Adrenal gland (tissue), 12 donors: ENCODE results near the gene SMIM23. TPM values are rescaled to one million over a fixed set of nuclear protein-coding genes. Genes with fewer than 3 reads are reported as not detected.

Experiments used
- DNase-seq, 7 donors: peaks; one replicate each; pipeline ENCODE4 v3.0.0-alpha.2; 2019 to 2020
- H3K27ac ChIP-seq, 5 donors: fragments of 200-600 bp; sonication (generic) in 4 of 5; 1 replicate in 3 of 5; 2 replicates in 2 of 5; pipeline versions ENCODE4 v1.5.1 to v1.8.0; 2016 to 2020; ENCODE audit warnings: mild to moderate bottlenecking in 1 of 5
- H3K27me3 ChIP-seq: fragments of 200-600 bp; 2 replicates; pipeline ENCODE4 v1.8.0; 2021
- H3K36me3 ChIP-seq, 2 donors: fragments of 200-600 bp; replicated peaks in 1 of 2; 1 replicate in 1 of 2; 2 replicates in 1 of 2; pipeline versions ENCODE4 v1.5.1 to v1.8.0; 2018 to 2022
- H3K4me1 ChIP-seq, 2 donors: fragments of 200-600 bp; replicated peaks in 1 of 2; 1 replicate in 1 of 2; 2 replicates in 1 of 2; pipeline versions ENCODE4 v1.5.1 to v1.8.0; 2018 to 2021
- H3K4me3 ChIP-seq, 4 donors: fragments of 200-600 bp; sonication (generic) in 3 of 4; one replicate each; pipeline ENCODE4 v1.5.1; 2016 to 2018
- H3K9me3 ChIP-seq, 3 donors: fragments of 200-600 bp; sonication (generic) in 1 of 3; replicated peaks in 1 of 3; 1 replicate in 2 of 3; 2 replicates in 1 of 3; pipeline versions ENCODE4 v1.5.1 to v1.8.0; 2016 to 2021
- CTCF ChIP-seq, 6 experiments: fragments of 450-650 bp in 4 of 6; fragments of 200-600 bp in 2 of 6; sonication (generic) in 1 of 6; IDR thresholded peaks; 1 replicate in 5 of 6; 2 replicates in 1 of 6; pipeline versions ENCODE4 v1.5.1 to v1.8.0; 2016 to 2021; ENCODE audit warnings: antibody characterized with exemption in 6 of 6, mild to moderate bottlenecking in 2 of 6, moderate library complexity in 1 of 6
- POLR2A ChIP-seq, 2 donors: fragments of 450-650 bp; IDR thresholded peaks; one replicate each; pipeline ENCODE4 v1.6.1; 2017; ENCODE audit warnings: antibody characterized with exemption in 2 of 2, mild to moderate bottlenecking in 2 of 2, moderate library complexity in 1 of 2
- WGBS, 4 donors: extraction: QIAGEN DNeasy Blood & Tissue Kit in 2 of 4; methylation state at CpG; one replicate each; pipeline versions ENCODE4 v1.1.5 to v1.1.7; 2013 to 2017; 5-methylcytosine and 5-hydroxymethylcytosine counted together
- intact Hi-C, 2 donors: fragments of 100-400 bp; cut with DNase I; formaldehyde crosslinking; loops; one replicate each; pipeline versions ENCODE4 v1.14.1 to v1.15.0; 2022 to 2023
- polyA plus RNA-seq, 3 donors: library from polyadenylated mRNA; stranded (reverse); fragments of 200-250 nt in 2 of 3; fragments of 350-450 nt in 1 of 3; fragmentation: Illumina TruSeq in 1 of 3; extraction: RNeasy Lipid Tissue Mini Kit (QIAGEN cat#74804) in 1 of 3; gene quantifications; one replicate each; pipeline ENCODE4 v1.2.3, GENCODE V29; 2013 to 2014
- total RNA-seq, 9 donors: library from RNA; depleted of rRNA in 4 of 9; stranded (reverse); fragments of >200 nt in 4 of 9; fragments of 120-200 nt in 1 of 9; fragmentation: NEBNext Ultra II Directional in 1 of 9; extraction: Animal tissue kit (Norgen Biotek cat#: 25700) in 1 of 9; gene quantifications; one replicate each; pipeline versions ENCODE4 v1.1.0 to v1.2.4, GENCODE V29; 2013 to 2023
- donor health status: healthy with polysubstance abuse.
- donor health status: Bipolar disorder and iron deficiency.
- donor health status: DM: yes; HTN: yes; CAD: no.
- donor health status: DM: no; HTN: no; CAD: no.
- donor health status: DM: no; HTN: no; CAD: no.
- donor health status: DM: yes; HTN: yes; CAD: no.

Gene SMIM23
- total and polyA plus RNA-seq, 12 donors: not detected

- H3K27ac ChIP-seq: no peak overlapping the region
- WGBS, 4 donors: 49 to 62% (median 57%) methylated on average over 7 of the region's 7 CpGs
- H3K4me3 ChIP-seq: no peak overlapping the region
- TF ChIP-seq CTCF (IDR thresholded peaks at IDR 0.05) (no peak), POLR2A (IDR thresholded peaks at IDR 0.05) (no peak)
- H3K4me1 ChIP-seq: no peaks in the 10 kb centered on the region
- no peak for DNase-seq
- no peaks in the 10 kb centered on the region for H3K36me3 ChIP-seq
- intact Hi-C loops: no loop called here
- no peaks in the 10 kb centered on the region for H3K9me3 ChIP-seq
- no peaks in the 10 kb centered on the region for H3K27me3 ChIP-seq
Measured at GRCh38 chr5:171747061-171747859, 38.4 kb upstream of the SMIM23 start.

- Histone ChIP-seq H3K4me1 (no peaks in the 10 kb centered on the region), H3K9me3 (no peaks in the 10 kb centered on the region), H3K27me3 (no peaks in the 10 kb centered on the region), H3K36me3 (no peaks in the 10 kb centered on the region), H3K4me3 (no peak overlapping the region), H3K27ac (no peak overlapping the region)
- 79 to 91% (median 83%) methylated on average over 6 of the region's 6 CpGs for WGBS, 4 donors
- intact Hi-C loops: no loop called here
- no peak for DNase-seq
- TF ChIP-seq CTCF (IDR thresholded peaks at IDR 0.05) (no peak), POLR2A (IDR thresholded peaks at IDR 0.05) (no peak)
Measured at GRCh38 chr5:171748720-171749119, 36.9 kb upstream of the SMIM23 start.

GRCh38 chr5:171749365-171749764 lies 36.3 kb upstream of the SMIM23 start:
- 81 to 90% (median 82%) methylated on average over 3 of the region's 3 CpGs for WGBS, 4 donors
- no peak for TF ChIP-seq POLR2A (IDR thresholded peaks at IDR 0.05)
- TF ChIP-seq CTCF (IDR thresholded peaks at IDR 0.05): no peak
- DNase-seq: no peak
- Histone ChIP-seq H3K4me1 (no peaks in the 10 kb centered on the region), H3K4me3 (no peak overlapping the region), H3K9me3 (no peaks in the 10 kb centered on the region), H3K27ac (no peak overlapping the region), H3K36me3 (no peaks in the 10 kb centered on the region), H3K27me3 (no peaks in the 10 kb centered on the region)
- intact Hi-C loops: no loop called here

GRCh38 chr5:171750311-171750788 lies 35.3 kb upstream of the SMIM23 start:
- H3K4me1 ChIP-seq: no peaks in the 10 kb centered on the region
- intact Hi-C loops: no loop called here
- DNase-seq: peak in 6 of 7 donors; percentile 22 to 59 (median 34)
- no peak for TF ChIP-seq CTCF (IDR thresholded peaks at IDR 0.05)
- TF ChIP-seq POLR2A (IDR thresholded peaks at IDR 0.05): no peak
- no peaks in the 10 kb centered on the region for H3K9me3 ChIP-seq
- H3K27me3 ChIP-seq: no peaks in the 10 kb centered on the region
- 17 to 75% (median 62%) methylated on average over 1 to 6 of the region's 6 CpGs for WGBS, 4 donors
- no peak overlapping the region for H3K27ac ChIP-seq
- no peak overlapping the region for H3K4me3 ChIP-seq
- H3K36me3 ChIP-seq: no peaks in the 10 kb centered on the region
